Fibroblast of lung (primary cell): ENCODE measurements around the gene GOLGA3. TPM values are rescaled to one million over a fixed set of nuclear protein-coding genes. Genes with fewer than 3 reads are reported as not detected.
"Not testable (repeated sequence)": the region's sequence is repeated elsewhere in the genome, so short reads cannot be mapped to it uniquely, and the experiment has no call there.

Experiments
- DNase-seq, 2 donors: peaks; one replicate each; pipeline versions ENCODE4 v3.0.0 to v3.0.0-alpha.2; 2010; ENCODE audit warnings: low read depth in 2 of 2
- H2AFZ ChIP-seq: 2 replicates; pipeline ENCODE4 v1.5.1; 2012; ENCODE audit warnings: low read length, control low read depth, inconsistent platforms
- H3K27ac ChIP-seq: 2 replicates; pipeline ENCODE4 v1.5.1; 2011; ENCODE audit warnings: low read length, control low read depth; ENCODE audit not compliant: insufficient read depth
- H3K27me3 ChIP-seq: 2 replicates; pipeline ENCODE4 v1.5.1; 2011; ENCODE audit warnings: mild to moderate bottlenecking, low read length; ENCODE audit not compliant: control insufficient read depth, insufficient read depth
- H3K36me3 ChIP-seq: 2 replicates; pipeline ENCODE4 v1.5.1; 2011; ENCODE audit warnings: low read length; ENCODE audit not compliant: control insufficient read depth, insufficient read depth
- H3K4me1 ChIP-seq: 2 replicates; pipeline ENCODE4 v1.5.1; 2011; ENCODE audit warnings: low read length; ENCODE audit not compliant: control insufficient read depth, insufficient read depth; ENCODE audit errors: extremely low read depth
- H3K4me2 ChIP-seq: 2 replicates; pipeline ENCODE4 v1.5.1; 2011; ENCODE audit warnings: low read length, control low read depth; ENCODE audit not compliant: insufficient read depth; ENCODE audit errors: extremely low read depth
- H3K4me3 ChIP-seq, 4 experiments: fragments of 200-600 bp in 1 of 4; sonication (generic) in 1 of 4; replicated peaks in 1 of 4; 2 replicates each; pipeline ENCODE4 v1.5.1; 2011 to 2016; ENCODE audit warnings: low read length in 4 of 4, low read depth in 3 of 4, mild to moderate bottlenecking in 3 of 4, control low read depth in 2 of 4, inconsistent platforms in 1 of 4, mixed read lengths in 1 of 4; ENCODE audit not compliant: insufficient read depth in 1 of 4; ENCODE audit errors: control extremely low read depth in 1 of 4
- H3K79me2 ChIP-seq: 2 replicates; pipeline ENCODE4 v1.5.1; 2012; ENCODE audit warnings: mild to moderate bottlenecking, low read length, inconsistent platforms; ENCODE audit not compliant: control insufficient read depth, insufficient read depth
- H3K9ac ChIP-seq: 2 replicates; pipeline ENCODE4 v1.5.1; 2011; ENCODE audit warnings: mild to moderate bottlenecking, low read length, control low read depth; ENCODE audit not compliant: insufficient read depth
- H3K9me3 ChIP-seq: 2 replicates; pipeline ENCODE4 v1.5.1; 2012; ENCODE audit warnings: low read depth, low read length; ENCODE audit not compliant: control insufficient read depth, insufficient read depth
- H4K20me1 ChIP-seq: 2 replicates; pipeline ENCODE4 v1.5.1; 2011; ENCODE audit warnings: low read length; ENCODE audit not compliant: control insufficient read depth, insufficient read depth; ENCODE audit errors: extremely low read depth
- EZH2 ChIP-seq: IDR thresholded peaks from 2 replicates; pipeline ENCODE4 v1.5.1; 2012; ENCODE audit warnings: low read length, control low read depth, mild to moderate bottlenecking; ENCODE audit errors: missing control alignments
- polyA plus RNA-seq, 2 donors: library from polyadenylated mRNA; depleted of rRNA in 1 of 2; stranded (reverse) in 1 of 2; unstranded in 1 of 2; fragments of >200 nt; gene quantifications; 2 replicates each; pipeline ENCODE4 v1.2.1, GENCODE V29; 2011 to 2012; ENCODE audit warnings: missing spikeins in 1 of 2
- total RNA-seq: library from RNA; depleted of rRNA; stranded (reverse); fragments of >200 nt; gene quantifications from 2 replicates; pipeline ENCODE4 v1.2.1, GENCODE V29; 2014
- TF ChIP-seq, protein P1 (sequence below), 2 donors: IDR thresholded peaks in 1 of 2; conservative IDR thresholded peaks in 1 of 2; 1 replicate in 1 of 2; 2 replicates in 1 of 2; pipeline ENCODE4 v1.5.1; 2011 to 2012; ENCODE audit warnings: low read length in 2 of 2, control low read depth in 1 of 2, inconsistent platforms in 1 of 2, low read depth in 1 of 2, mild to moderate bottlenecking in 1 of 2

GOLGA3 gene
- total and polyA plus RNA-seq, 2 donors (not counting 1 experiment from before 2014, with no cell fraction given), result 28.3 to 133 TPM

DNA sequence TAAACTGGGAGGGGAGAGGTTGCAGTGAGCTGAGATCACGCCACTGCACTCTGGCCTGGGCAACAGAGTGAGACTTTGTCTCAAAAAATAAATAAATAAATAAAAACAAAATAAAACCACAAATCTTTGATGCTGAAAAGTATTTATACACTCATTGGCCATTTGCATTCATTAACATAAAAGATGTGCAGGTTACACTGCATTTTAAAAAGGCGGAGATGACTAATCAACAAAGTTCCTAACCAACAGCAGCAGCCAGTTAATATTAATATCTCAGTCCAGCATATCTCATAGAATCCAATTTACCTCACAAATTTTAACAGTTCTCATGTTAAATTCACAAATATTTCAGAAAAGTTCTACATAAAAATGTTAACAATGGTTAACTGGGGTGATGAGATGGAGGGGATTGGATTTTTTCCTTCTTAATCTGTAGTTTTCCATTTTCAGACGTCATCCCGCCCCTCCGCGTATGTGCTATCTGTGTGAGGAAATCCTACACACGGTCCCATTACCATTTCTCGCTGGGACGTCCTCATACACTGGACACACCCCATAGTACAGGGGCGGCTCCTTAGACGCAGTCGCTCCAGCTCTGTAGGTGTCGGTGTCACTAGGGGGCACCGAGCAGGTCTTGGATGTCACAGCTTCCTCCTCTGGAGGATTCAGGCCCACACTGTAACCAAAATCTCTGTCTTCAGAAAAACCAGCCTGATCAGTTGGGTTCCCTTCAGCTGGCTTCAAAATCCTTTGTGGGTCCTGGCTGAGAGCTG lies 74.3 kb downstream of the GOLGA3 start:
- H3K4me3 ChIP-seq, result no peak overlapping the region
- no peak overlapping the region for H3K27ac ChIP-seq
- peaks cover 80% of the 10 kb centered on the region for H3K79me2 ChIP-seq
- no peak overlapping the region for H2AFZ ChIP-seq
- H3K36me3 ChIP-seq, result peaks cover 17% of the 10 kb centered on the region
- no peak overlapping the region for H3K9ac ChIP-seq
- H4K20me1 ChIP-seq, result peaks cover 3% of the 10 kb centered on the region
- DNase-seq, result no peak
- no peaks in the 10 kb centered on the region for H3K27me3 ChIP-seq
- H3K9me3 ChIP-seq, result no peaks in the 10 kb centered on the region
- no peaks in the 10 kb centered on the region for H3K4me1 ChIP-seq
- TF ChIP-seq, protein P1, sequence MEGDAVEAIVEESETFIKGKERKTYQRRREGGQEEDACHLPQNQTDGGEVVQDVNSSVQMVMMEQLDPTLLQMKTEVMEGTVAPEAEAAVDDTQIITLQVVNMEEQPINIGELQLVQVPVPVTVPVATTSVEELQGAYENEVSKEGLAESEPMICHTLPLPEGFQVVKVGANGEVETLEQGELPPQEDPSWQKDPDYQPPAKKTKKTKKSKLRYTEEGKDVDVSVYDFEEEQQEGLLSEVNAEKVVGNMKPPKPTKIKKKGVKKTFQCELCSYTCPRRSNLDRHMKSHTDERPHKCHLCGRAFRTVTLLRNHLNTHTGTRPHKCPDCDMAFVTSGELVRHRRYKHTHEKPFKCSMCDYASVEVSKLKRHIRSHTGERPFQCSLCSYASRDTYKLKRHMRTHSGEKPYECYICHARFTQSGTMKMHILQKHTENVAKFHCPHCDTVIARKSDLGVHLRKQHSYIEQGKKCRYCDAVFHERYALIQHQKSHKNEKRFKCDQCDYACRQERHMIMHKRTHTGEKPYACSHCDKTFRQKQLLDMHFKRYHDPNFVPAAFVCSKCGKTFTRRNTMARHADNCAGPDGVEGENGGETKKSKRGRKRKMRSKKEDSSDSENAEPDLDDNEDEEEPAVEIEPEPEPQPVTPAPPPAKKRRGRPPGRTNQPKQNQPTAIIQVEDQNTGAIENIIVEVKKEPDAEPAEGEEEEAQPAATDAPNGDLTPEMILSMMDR (conservative IDR thresholded peaks at IDR 0.05 in 1 of 2, IDR thresholded peaks at IDR 0.05 in 1 of 2; ENCODE audit: low read depth in 1 of 2, low read length in 2 of 2), result no peak
- TF ChIP-seq EZH2, result no peak
- no peak overlapping the region for H3K4me2 ChIP-seq

DNA sequence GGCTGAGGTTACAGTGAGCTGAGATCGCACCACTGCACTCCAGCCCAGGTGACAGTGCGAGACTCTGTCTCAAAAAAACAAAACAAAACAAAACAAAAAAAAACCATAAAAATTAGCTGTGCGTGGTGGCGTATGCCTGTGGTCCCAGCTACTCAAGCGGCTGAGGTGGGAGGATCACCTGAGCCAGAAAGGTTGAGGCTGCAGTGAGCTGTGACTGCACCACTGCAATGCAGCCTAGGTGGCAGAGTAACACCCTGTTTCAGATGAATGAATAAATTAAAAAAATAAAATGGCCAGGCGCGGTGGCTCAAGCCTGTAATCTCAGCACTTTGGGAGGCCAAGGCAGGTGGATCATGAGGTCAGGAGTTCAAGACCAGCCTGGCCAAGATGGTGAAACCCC lies 75.0 kb downstream of the GOLGA3 start:
- H3K4me1 ChIP-seq, H2AFZ ChIP-seq, H3K4me3 ChIP-seq, H3K27ac ChIP-seq, DNase-seq, H3K4me2 ChIP-seq, H3K9me3 ChIP-seq, H3K9ac ChIP-seq, H4K20me1 ChIP-seq, H3K27me3 ChIP-seq: not testable (repeated sequence)
- Histone ChIP-seq H3K79me2 (peaks cover 76% of the 10 kb centered on the region), H3K36me3 (peaks cover 18% of the 10 kb centered on the region)

DNA sequence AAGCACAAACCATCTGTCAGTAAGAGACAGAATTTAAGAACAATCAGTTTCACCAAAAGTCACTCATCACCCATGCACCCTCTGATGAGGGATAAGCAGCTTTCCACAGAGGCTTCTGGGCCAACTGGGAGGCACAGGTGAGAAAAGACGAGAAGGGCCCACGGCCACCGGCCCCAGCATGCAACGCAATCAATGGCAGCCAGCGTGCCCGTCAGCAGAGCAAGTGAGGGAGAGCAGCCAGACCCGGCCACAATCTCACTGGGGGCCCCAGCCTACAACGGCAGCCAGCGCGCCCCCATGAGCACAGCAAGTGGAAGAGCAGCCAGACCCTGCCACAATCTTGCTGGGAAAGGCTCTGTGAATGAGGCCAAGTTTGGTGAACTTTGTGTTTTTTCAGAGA lies 80.3 kb downstream of the GOLGA3 start:
- Histone ChIP-seq H3K27ac (no peak overlapping the region), H2AFZ (no peak overlapping the region), H3K4me2 (no peak overlapping the region), H3K4me1 (no peaks in the 10 kb centered on the region), H4K20me1 (no peaks in the 10 kb centered on the region), H3K36me3 (peaks cover 45% of the 10 kb centered on the region), H3K9ac (no peak overlapping the region), H3K4me3 (no peak overlapping the region), H3K27me3 (no peaks in the 10 kb centered on the region), H3K79me2 (peaks cover 67% of the 10 kb centered on the region), H3K9me3 (no peaks in the 10 kb centered on the region)
- DNase-seq, result no peak
- TF ChIP-seq, protein P1 (conservative IDR thresholded peaks at IDR 0.05 in 1 of 2, IDR thresholded peaks at IDR 0.05 in 1 of 2; ENCODE audit: low read depth in 1 of 2, low read length in 2 of 2), result no peak
- no peak for TF ChIP-seq EZH2
